ENCODE results near the gene ARF1. TPM values are rescaled to one million over a fixed set of nuclear protein-coding genes. Genes with fewer than 3 reads are reported as not detected.
A peak's percentile ranks its signal among the peaks of the same experiment; 100 is the strongest.

Gene ARF1
- total and polyA plus RNA-seq, 2 donors (not counting 1 experiment from before 2014, with no cell fraction given), result 193 to 389 TPM

- H3K4me1 ChIP-seq (ENCODE audit: control insufficient read depth in 2 of 2, insufficient read depth in 2 of 2, low read length in 2 of 2), result peaks cover 52 to 59% of the 10 kb centered on the region in 2 donors
- TF ChIP-seq EZH2 (IDR thresholded peaks at IDR 0.05; ENCODE audit: borderline replicate concordance, insufficient read depth, low read depth, low read length, poor library complexity, severe bottlenecking), result no peak
- no peak for TF ChIP-seq CTCF (IDR thresholded peaks at IDR 0.05)
- under 1% methylated on average over 79 of the region's 79 CpGs for WGBS (ENCODE audit: insufficient coverage)
- ChIA-PET CTCF (interaction anchor here (1.0 to 1.6 kb wide), 2 partner anchors 27 to 55 kb away, joined by 3 to 5 read pairs; partner anchors contain the start of gene MRPL55), POLR2A (interaction anchor here (0.7 to 2.6 kb wide), 8 partner anchors 19 to 404 kb away, joined by 3 to 6 read pairs (median 4); partner anchors contain the start of genes GUK1, IBA57, MRPL55 and RNF187)
- peak overlapping the region; percentile 93 for H3K27ac Mint-ChIP-seq
- peak overlapping the region; percentile 78 to 96 for H3K27ac ChIP-seq (ENCODE audit: low read length in 2 of 2)
- H3K4me1 Mint-ChIP-seq, result peaks cover 55% of the 10 kb centered on the region
- peaks cover 60% of the 10 kb centered on the region for H4K20me1 ChIP-seq (ENCODE audit: control insufficient read depth, insufficient read depth, low read length, poor library complexity, severe bottlenecking)
- no peaks in the 10 kb centered on the region for H3K9me3 ChIP-seq (ENCODE audit: control extremely low read depth in 1 of 3, control insufficient read depth in 2 of 3, insufficient read depth in 1 of 3, low read length in 2 of 3)
- no peaks in the 10 kb centered on the region for H3K9me3 Mint-ChIP-seq (ENCODE audit: insufficient read depth)
- peak; percentile 14 for ATAC-seq (ENCODE audit: low read depth)
- H3K79me2 ChIP-seq (ENCODE audit: control insufficient read depth, insufficient read depth, low read length), result peaks cover 84% of the 10 kb centered on the region
- H2AFZ ChIP-seq (ENCODE audit: insufficient read depth, low read depth, low read length, poor library complexity, severe bottlenecking), result peak overlapping the region; percentile 57
- H3K9ac ChIP-seq (ENCODE audit: low read length), result peak overlapping the region; percentile 93
- peak overlapping the region; percentile 94 for H3K4me3 Mint-ChIP-seq
- H3K4me3 ChIP-seq (ENCODE audit: control extremely low read depth in 1 of 5, extremely low read depth in 1 of 5, insufficient read depth in 1 of 5, low read depth in 2 of 5, low read length in 4 of 5), result peak overlapping the region; percentile 78 to 97 (median 91)
- peaks cover 0 to 2% of the 10 kb centered on the region in 2 experiments for H3K36me3 ChIP-seq (replicated peaks in 1 of 2; ENCODE audit: control extremely low read depth in 1 of 2, control insufficient read depth in 1 of 2, extremely low read depth in 1 of 2, insufficient read depth in 2 of 2, low read length in 1 of 2)
- no peaks in the 10 kb centered on the region for H3K27me3 ChIP-seq (replicated peaks in 1 of 4; ENCODE audit: control extremely low read depth in 1 of 4, control insufficient read depth in 3 of 4, insufficient read depth in 4 of 4, low read length in 3 of 4)
- H3K4me2 ChIP-seq (replicated peaks; ENCODE audit: low read depth, low read length, poor library complexity, severe bottlenecking), result peak overlapping the region; percentile 98
- no peak for DNase-seq
- intact Hi-C loops (cut with micrococcal nuclease), result loop anchor here (1.0 to 2.0 kb wide), 6 partner anchors 19 to 403 kb away; partner anchors contain the start of genes GUK1, JMJD4, MRPL55 and SNAP47
- H3K27me3 Mint-ChIP-seq, result no peaks in the 10 kb centered on the region
These were observed 686 bp downstream of the ARF1 start for GRCh38 chr1:228082918-228083870.

Measured in B cell (primary cell).